GM21619 (cell line): ENCODE measurements around the gene GOLGA6L25.
"Not testable (repeated sequence)": the region's sequence is repeated elsewhere in the genome, so short reads cannot be mapped to it uniquely, and the experiment has no call there.

Source experiments
- ATAC-seq: cut with Tn5 transposase; IDR thresholded peaks from one replicate; pipeline ENCODE4 v1.9.1; 2021; ENCODE audit not compliant: unreplicated experiment

The GOLGA6L25 gene

GRCh38 chr15:28553268-28553667 lies at the start of gene GOLGA6L25:
Gene GOLGA6L25 (plus strand): TSS chr15:28553568. CDS start chr15:28553629, 61 bp downstream.
- not testable (repeated sequence) for ATAC-seq

GRCh38 chr15:28508217-28508889 lies 45.0 kb upstream of the GOLGA6L25 start:
- ATAC-seq, result not testable (repeated sequence)

- ATAC-seq, result not testable (repeated sequence)
Measured at GRCh38 chr15:28514128-28514527, 39.2 kb upstream of the GOLGA6L25 start.

- not testable (repeated sequence) for ATAC-seq
Measured at GRCh38 chr15:28515208-28515607, 38.2 kb upstream of the GOLGA6L25 start.

- not testable (repeated sequence) for ATAC-seq
Measured at GRCh38 chr15:28532954-28533353, 20.4 kb upstream of the GOLGA6L25 start, which contains the start of gene GOLGA8G. Gene GOLGA8G (minus strand): TSS chr15:28532971. CDS start chr15:28532909, 62 bp downstream.

GRCh38 chr15:28573351-28573750 lies 20.0 kb downstream of the GOLGA6L25 start:
- not testable (repeated sequence) for ATAC-seq

GRCh38 chr15:28588977-28589606 lies 35.7 kb downstream of the GOLGA6L25 start:
- ATAC-seq, result not testable (repeated sequence)

- not testable (repeated sequence) for ATAC-seq
Measured at GRCh38 chr15:28589769-28590168, 36.4 kb downstream of the GOLGA6L25 start.

- not testable (repeated sequence) for ATAC-seq
Measured at GRCh38 chr15:28592395-28592794, 39.0 kb downstream of the GOLGA6L25 start.

GRCh38 chr15:28593424-28594129 lies 40.2 kb downstream of the GOLGA6L25 start:
- not testable (repeated sequence) for ATAC-seq

GRCh38 chr15:28597471-28597870 lies 44.1 kb downstream of the GOLGA6L25 start:
- not testable (repeated sequence) for ATAC-seq

GRCh38 chr15:28598209-28598608 lies 44.8 kb downstream of the GOLGA6L25 start:
- ATAC-seq, result not testable (repeated sequence)

GRCh38 chr15:28602152-28602551 lies 48.8 kb downstream of the GOLGA6L25 start:
- ATAC-seq, result not testable (repeated sequence)
